Stimulated activated CD8-positive, alpha-beta memory T cell treated with anti-CD3 and anti-CD28 coated beads, Interleukin-12 subunit alpha, Interleukin-12 subunit beta, amount 100 ng/mL, for 4 hours (primary cell): ENCODE measurements around the gene SPAG5.

Experiments used
- DNase-seq: peaks from one replicate; pipeline ENCODE4 v3.0.0-alpha.2; 2020; ENCODE audit warnings: low read depth

SPAG5 gene

GRCh38 chr17:28545787-28546415, 52.9 kb downstream of the SPAG5 start:
- no peak for DNase-seq

DNA sequence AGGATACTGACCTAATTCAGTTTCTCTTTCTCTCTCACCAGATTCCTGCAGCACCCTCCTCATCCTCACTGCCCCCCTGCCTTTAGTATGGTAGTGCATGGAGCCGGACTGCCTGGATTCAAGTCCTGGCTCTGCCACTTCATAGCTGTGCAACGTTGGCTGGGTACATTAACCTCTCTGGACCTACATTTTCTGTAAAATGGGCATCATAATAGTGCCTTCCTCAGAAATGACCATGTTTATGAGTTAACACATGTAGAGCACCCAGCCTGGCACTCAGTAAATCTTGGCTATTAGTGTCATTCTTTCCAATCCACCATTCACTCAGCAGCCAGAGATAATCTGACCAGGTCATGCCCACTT, 53.7 kb downstream of the SPAG5 start:
- DNase-seq = no peak

GRCh38 chr17:28544402-28545140, 54.3 kb downstream of the SPAG5 start:
- DNase-seq = no peak

DNA sequence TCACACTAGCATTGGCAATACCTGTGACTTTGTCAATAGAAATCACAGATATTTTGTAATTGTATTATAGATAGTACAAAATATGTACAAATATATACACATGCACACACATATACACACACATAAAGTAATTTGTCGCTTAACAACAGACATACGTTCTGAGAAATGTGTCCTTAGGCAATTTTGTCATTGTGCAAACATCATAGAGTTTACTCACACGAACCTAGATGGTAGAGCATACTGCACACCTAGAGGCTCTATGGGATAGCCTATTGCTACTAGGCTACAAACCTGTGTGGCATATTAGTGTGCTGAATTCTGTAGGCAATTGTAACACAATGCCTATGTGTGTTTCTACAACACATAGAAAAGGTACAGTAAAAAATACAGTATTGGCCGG, 57.4 kb downstream of the SPAG5 start:
- no peak for DNase-seq

GRCh38 chr17:28540231-28540630, 58.6 kb downstream of the SPAG5 start:
- DNase-seq = no peak

- no peak for DNase-seq
Observed at GRCh38 chr17:28538296-28538895, 60.4 kb downstream of the SPAG5 start.

DNA sequence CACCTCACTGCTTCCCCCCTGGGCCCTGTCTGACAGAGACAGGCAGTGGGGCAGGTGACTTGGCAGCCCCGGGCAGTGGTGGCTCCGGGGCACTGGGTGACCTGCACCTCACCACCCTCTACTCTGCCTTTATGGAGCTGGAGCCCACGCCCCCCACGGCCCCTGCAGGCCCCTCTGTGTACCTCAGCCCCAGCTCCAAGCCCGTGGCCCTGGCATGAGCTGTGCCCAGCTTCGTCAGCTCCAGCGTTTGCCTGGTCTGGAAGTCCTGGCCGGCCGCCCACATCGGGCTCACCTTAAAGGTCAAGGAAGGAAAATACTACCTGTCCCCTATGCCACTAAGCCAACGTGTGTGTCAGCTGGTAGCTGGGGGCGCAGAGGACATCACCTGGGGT, 61.6 kb downstream of the SPAG5 start:
- DNase-seq = no peak

DNA sequence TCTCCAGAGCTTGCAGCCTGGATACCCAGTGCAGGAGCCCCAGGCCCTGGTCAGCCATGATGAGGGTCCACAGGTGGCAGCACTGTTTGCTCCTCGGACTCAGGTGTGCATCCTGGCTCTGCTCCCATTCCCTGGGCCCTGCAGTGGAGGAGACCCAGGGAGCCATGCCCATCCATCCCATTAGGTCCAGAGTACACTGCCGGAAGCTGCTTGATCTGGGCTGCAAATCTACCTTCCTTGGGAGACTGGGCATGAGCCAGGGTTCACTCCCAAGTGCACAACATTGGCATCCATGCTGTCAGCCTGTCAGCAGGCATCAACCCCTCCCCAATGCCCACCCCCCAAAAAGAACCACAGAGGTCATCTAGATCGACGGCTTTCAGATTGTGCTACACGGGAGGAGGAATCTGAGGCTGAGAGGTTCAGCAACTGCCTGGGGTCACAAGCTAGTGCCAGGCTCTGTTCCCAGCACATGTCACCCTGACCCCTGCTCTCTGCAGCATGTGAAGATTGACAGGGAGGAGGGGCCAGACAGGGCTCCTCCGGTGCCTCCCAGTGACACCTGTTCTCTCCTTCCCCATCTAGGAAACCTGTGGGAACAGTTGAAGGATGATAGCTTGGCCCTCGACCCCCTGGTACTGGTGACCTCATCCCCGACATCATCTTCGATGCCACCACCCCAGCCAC, 62.1 kb downstream of the SPAG5 start:
- no peak for DNase-seq

GRCh38 chr17:28534740-28535375, 64.0 kb downstream of the SPAG5 start:
- DNase-seq = no peak

DNA sequence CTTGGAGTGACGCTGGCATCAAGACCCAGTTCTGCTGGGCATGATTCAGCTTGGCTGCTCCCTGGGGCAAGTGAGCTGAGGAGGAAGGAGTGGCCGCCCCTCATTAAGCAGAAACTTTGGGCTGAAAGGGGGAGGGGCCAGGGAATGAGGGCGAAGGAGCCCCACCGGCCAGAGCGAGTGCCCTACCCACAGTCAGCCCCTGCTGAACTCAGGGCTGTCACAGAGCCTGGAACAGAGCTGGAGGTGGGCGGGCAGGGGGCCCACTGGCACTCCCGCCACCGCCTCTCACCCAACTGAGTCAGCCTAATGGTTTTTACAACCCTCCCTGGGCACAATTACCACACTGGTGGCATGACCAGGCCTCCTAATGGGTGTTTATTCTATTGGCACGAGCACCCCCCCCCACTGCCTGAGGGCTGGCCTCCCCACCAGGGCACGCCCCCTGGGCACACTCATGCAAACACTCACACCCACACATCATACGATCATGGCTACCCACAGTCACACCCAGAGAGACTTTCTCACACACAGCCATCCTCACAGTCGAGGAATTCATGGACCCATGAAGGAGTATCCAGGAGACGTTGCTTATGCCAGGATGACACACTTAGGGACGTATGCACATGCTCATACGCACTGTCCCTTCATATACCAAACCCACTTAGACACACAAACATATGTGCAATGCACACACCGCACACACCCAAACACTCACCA, 65.6 kb downstream of the SPAG5 start:
- no peak for DNase-seq

GRCh38 chr17:28532050-28532960, 66.5 kb downstream of the SPAG5 start:
- DNase-seq = no peak

GRCh38 chr17:28530926-28531325, 67.9 kb downstream of the SPAG5 start:
- DNase-seq = no peak

GRCh38 chr17:28530250-28530649, 68.6 kb downstream of the SPAG5 start:
- DNase-seq = no peak

DNA sequence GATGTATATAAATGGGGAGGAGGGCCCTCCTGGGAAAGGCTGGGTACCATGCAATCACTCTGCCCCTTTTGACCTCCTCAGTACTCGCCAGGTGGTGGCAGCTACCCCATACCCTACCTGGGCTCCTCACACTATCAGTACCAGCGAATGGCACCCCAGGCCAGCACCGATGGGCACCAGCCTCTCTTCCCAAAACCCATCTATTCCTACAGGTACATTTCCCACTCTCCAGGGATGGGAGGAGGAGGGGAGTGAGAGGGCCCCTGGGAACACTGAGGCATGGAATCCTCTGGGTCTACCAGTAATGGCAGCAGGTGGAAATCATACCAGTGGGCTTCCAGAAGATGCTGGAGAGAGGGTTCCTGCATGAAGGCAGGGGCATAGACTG, 69.8 kb downstream of the SPAG5 start:
- no peak for DNase-seq

GRCh38 chr17:28528327-28529012, 70.4 kb downstream of the SPAG5 start:
- DNase-seq = no peak

DNA sequence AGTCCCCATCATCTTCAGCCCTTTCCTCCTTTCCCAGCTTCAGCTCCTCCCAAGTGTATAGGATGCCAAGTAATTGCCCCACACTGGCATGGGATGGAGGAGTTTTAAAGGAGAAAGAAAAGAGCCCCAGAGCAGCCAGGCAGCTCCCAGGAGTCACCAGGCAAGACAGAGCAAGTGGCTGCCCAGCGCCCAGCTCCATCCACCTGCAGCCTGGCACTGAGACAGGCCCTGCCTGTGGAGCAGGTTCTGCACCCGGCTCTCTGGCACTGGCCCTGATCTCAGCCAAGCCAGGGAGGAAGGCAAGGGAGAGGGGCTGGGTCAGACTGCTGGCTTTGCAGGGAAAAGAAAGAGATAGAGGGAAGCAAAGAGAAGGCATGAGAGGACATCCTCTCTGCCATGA, 71.0 kb downstream of the SPAG5 start:
- DNase-seq = no peak
